Measurements from ENCODE around the gene FTL.

GRCh38 chr19:48933382-48933932 lies 31.7 kb upstream of the FTL start, which contains the start of gene DHDH:
- TF ChIP-seq CTCF (IDR thresholded peaks at IDR 0.05) = no peak
- no peak for TF ChIP-seq POLR2A (IDR thresholded peaks at IDR 0.05)

Data from testis (tissue), 2 donors.